DMS153 (cell line): ENCODE measurements around the gene NLRP6.
A peak's percentile ranks its signal among the peaks of the same experiment; 100 is the strongest.
"Not testable (repeated sequence)": the region's sequence is repeated elsewhere in the genome, so short reads cannot be mapped to it uniquely, and the experiment has no call there.

Source experiments
- DNase-seq: peaks from one replicate; lab custom pipeline; 2025; lab: John Stamatoyannopoulos, UW

Gene NLRP6

DNA sequence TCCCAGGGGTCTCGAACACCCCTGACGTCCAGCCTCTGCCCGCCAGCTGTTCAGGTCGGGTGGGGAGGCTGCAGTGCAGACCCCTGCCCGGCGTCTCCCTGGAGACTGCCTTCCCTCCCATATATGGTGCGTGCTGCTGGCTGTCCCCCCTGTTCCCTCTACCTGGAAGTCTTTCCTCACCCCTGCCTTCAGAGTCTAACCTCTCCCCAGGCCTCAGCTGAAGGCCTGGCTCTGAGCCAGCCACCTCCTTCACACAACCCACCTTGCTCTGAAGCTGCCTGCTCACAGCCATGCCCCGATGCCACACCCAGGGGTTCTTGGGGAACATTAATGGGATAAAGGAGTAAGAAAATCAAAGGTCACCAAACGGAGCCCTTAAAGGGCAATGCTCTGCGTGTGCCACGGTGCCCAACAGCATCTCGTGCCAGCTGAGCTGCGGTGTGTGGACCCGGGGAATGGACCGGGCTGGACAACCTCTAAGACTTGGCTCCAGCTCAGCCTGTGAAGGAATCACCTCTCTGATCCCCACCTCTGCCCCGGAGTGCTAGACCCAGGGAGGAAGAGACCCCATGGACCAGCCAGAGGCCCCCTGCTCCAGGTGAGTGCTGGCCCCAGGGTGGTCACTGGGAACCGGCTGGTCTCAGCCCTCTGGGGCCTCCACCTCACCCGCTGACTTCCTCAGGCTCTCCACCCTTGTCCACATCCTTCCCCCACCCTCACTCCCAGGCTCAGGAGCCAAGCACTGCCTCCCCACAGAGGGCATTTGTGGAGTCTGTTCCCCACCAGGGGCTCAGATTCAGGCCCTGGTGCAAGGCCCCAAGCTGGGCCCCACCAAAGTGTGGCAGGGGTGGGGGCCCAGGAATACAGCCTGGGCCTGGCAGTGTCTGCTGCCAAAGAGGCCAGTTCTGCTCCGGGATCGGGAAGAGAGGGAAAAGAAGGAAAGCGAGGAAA lies at the start of gene NLRP6:
Gene NLRP6 (plus strand): TSS at position 407 of the 951 bp plus-strand sequence. CDS start 163 bp downstream, at position 570.
- DNase-seq = no peak

GRCh38 chr11:230431-230830 lies 47.8 kb upstream of the NLRP6 start:
- no peak for DNase-seq

DNA sequence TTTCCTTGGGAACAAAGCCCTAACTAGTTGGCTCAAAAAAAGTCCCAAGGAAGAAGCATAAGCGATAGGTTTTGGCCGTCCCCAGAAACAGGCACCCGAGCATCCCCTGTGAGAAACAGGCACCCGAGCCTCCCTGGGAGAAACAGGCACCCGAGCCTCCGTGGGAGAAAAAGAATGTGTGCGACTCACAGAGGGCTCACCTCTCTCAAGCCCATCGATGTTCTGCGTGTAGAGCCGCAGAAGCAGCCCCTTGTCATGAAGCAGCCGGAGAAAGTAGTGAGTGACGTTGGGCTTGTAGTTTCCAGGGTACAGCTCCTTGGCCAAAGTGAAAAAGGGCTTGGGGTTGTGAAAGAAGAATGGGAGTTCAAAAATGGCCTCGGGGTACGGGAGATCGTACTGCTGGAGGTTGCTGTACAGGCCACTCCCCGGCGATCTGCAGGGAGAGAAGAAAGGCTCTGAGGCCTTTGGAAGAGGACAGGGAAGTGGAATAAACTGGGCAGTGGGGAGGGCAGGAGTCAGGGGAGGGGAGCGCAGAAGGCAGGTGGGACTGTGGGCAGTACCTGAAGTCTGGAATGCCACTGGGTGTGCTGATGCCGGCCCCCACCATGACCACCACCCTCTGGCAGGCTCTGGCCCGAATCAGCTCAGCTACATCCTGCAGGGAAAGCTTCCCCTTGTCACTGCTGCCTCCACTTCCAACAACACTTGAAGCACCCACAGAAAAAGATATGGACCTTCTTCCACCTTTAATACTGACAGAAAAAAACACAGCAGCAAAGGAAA lies 45.2 kb upstream of the NLRP6 start:
- no peak for DNase-seq

DNA sequence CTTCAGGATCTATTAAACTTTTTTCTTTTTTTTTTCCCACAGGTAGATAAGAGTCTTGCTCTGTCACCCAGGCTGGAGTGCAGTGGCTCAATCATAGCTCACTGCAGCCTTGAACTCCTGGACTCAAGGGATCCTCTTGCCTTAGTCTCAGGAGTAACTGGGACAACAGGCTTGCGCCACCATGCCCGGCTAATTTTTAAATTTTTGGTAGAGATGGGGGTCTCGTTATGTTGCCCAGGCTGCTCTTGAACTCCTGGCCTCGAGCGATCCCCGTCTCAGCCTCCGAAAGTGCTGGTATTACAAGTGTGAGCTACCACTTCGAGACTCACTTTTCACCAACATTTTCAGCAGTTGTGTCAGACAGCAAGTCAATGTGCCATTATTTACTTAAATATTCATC lies 43.0 kb upstream of the NLRP6 start:
- no peak for DNase-seq

- DNase-seq = no peak
These were observed 42.6 kb upstream of the NLRP6 start for GRCh38 chr11:235609-235996.

GRCh38 chr11:235997-236773 lies 42.0 kb upstream of the NLRP6 start, which contains the start of gene SIRT3:
Gene SIRT3, minus strand, starts transcription at chr11:236342. Its CDS starts 14 bp downstream, at chr11:236328.
- peak; percentile 68 for DNase-seq

DNA sequence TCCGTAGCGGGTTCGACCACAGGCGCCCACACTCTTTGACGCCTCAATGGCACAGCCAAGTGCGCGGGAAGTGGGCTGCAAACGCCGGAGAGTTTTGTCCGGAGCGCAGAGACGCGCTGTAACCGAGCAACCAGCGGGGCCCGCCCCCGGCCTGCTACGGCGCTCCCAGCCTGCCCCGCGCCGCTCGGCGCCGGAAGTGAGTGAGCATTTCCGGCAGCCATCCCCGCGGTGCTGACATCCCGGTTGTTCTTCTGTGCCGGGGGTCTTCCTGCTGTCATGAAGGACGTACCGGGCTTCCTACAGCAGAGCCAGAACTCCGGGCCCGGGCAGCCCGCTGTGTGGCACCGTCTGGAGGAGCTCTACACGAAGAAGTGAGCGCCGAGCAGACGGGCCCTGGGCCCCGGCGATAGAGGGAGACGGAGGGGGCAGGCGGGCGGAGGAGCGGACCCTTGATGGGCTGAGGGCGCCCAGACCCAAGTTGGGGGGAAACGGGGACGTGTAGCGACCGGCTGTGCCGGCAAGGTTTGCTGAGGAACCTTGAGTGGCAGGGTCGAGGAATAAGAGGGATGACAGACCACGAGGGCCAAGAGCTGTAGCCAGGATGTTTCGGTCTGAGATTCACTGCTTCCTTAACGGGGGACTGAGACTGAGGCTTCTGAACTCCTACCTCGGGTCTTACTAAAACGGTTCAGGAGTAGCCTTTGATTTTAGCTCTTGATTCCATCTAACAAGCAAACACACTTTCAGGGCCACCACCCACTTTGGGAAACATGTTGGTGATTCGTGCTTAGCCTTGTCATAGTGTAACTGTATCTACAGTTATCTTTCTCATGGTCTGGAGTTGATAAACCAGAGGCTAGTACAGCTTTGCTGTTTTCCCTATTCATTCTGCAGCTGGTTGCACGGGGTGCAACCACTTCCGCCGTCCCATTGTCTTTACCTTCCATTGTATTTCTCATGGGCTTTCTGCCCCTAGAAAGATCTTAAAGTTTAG lies 41.1 kb upstream of the NLRP6 start, which contains the start of gene PSMD13:
Gene PSMD13 (plus strand): TSS at position 203 of the 994 bp plus-strand sequence. CDS start 74 bp downstream, at position 277.
- DNase-seq = peak; percentile 60

GRCh38 chr11:238346-238745 lies 39.9 kb upstream of the NLRP6 start:
- DNase-seq = not testable (repeated sequence)

GRCh38 chr11:240315-240714 lies 37.9 kb upstream of the NLRP6 start:
- DNase-seq = no peak

DNA sequence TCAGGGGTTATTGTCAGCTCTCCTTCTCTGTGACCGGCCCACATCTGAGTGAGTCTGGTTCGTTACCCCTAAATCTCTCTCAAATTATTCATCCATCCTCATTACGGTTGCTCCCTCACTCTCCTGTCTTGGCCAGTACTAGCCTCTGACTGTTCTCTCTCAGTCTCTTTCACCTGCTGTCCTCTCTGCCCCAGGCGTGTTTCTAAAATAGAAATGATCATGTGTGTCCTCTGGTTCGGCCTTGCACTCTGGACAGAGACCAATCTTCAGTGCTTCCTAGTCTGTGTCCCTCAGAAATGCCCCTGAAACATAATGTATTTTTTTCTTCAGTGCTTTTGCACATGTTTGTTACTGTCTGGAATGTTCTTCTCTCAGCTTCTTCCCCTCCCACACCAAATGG lies 36.6 kb upstream of the NLRP6 start:
- DNase-seq = no peak

- DNase-seq = no peak
These were observed 33.8 kb upstream of the NLRP6 start for GRCh38 chr11:244376-244775.

DNA sequence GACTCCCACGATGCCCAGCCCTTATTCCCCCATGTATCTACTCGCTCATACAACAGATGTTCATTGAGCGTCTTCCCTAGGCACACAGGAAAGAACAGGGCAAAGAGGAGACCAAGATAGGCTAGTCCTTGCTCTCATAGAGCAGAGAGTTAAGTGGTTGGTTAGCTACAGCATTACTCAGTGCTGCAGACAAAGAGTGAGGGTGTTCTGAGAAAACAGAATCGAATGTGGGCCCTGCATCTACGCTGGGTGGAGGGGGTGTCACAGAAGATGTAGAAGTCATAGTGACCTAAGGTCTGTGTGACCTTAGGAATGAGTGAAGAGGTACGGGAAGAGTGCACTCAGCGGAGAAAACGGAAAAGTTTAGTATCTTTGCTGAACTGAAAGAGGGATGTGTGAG lies 29.1 kb upstream of the NLRP6 start:
- DNase-seq = no peak

GRCh38 chr11:250274-250673 lies 27.9 kb upstream of the NLRP6 start:
- DNase-seq = no peak

GRCh38 chr11:250740-251299 lies 27.4 kb upstream of the NLRP6 start:
- peak; percentile 13 for DNase-seq

GRCh38 chr11:251550-251949 lies 26.7 kb upstream of the NLRP6 start:
- no peak for DNase-seq

GRCh38 chr11:252666-253065 lies 25.5 kb upstream of the NLRP6 start:
- DNase-seq = no peak

- no peak for DNase-seq
These were observed 24.9 kb upstream of the NLRP6 start for GRCh38 chr11:253160-253885.

GRCh38 chr11:253886-254270 lies 24.3 kb upstream of the NLRP6 start:
- no peak for DNase-seq

DNA sequence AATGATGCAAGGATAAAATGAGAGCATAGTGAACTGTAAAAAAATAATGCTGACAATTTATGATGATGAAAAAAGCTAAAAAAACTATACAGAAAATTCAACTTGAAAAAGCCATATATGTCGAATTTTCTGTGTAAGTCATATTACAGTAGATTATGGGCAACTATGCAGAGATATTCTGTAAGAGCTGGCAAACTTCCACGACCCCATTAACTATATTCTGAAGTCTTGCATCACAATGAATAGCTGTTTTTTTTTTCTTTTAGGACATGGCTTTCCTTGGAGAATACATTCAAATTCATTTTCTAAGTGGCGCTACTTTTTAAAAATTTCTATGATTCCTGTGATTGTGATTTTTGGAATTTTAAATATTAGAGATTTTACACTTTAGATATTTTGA lies 23.0 kb upstream of the NLRP6 start:
- no peak for DNase-seq

GRCh38 chr11:255816-256215 lies 22.4 kb upstream of the NLRP6 start:
- DNase-seq = no peak
